NCI-H2107 (cell line): Measurements from ENCODE around the gene UST.
"Not testable (repeated sequence)": the region's sequence is repeated elsewhere in the genome, so short reads cannot be mapped to it uniquely, and the experiment has no call there.

Experiments used
- DNase-seq: peaks from one replicate; lab custom pipeline; 2025; lab: John Stamatoyannopoulos, UW

UST gene

DNA sequence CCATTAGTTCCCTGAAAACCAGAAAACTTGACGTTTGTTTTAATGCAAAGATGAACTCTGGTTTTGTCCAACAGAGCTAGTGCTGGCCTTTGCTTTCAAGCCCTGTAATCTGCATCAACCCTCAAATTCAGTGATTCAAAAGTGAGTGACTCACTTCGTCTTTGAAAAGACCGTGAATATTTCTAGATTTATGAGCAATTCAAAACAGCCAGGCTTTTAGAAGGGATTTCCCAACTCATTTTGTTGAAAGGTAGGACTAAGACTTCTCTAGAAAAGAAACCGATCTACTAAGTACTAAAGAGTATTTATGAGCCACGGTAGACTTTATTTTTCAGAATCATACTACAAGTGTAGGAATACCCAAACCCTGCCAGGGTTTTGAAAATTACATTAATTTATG lies 121.5 kb downstream of the UST start:
- DNase-seq, result no peak

DNA sequence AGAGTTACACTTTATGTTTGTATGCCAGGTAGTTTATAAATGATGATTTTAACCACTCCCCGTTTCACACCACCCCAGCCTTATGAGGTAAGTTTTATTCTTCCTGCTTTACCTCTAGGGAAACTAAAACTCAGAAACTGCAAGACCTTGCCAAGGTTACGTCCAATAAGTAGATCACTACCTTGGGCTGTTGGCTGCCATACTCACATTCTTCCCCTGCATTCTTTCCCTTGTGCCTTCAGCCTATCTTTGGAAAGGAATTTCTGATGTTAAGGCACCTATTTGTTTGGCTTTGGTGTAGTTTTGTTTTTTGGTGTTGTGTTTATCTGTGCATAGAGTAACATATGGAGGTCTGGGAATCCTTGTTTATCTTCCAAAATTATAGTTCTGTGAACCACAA lies 122.1 kb downstream of the UST start:
- DNase-seq, result no peak

DNA sequence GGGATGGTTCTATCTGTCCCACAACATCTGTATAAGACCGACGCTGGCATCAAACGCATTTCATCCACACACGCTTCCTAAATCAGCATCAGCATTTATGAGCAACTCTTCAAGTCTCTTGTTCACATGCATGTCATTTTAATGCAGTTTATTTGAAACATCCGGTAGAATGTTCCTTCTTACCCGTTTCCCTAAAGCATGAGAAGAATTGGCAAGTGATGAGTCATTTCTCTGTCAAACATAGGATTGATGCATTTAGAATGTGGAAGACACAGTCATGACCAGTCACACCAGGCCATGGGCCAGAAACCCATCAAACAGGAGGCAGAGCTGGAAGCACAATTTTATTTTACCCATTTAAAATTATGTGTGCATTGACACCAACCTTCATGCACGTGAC lies 122.8 kb downstream of the UST start:
- DNase-seq, result no peak

DNA sequence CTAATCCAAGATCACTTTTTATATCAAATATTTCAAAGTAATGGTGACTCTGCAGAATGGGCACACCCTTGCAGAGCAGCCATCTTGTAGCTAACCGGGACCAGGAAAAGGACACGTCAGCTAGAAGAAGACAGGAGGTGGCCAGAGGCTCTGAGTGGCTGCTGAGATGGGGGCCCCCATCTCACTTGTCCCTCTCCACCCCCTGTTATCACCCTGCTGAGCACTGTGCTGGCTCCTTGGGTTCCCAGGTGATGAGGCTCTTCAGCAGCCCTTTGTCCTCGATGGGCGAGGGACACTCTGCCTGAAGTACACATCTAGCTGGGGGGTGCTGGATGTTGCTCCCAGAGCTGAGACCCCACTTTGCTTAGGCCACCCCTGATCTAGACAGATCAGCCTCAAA lies 126.3 kb downstream of the UST start:
- no peak for DNase-seq

DNA sequence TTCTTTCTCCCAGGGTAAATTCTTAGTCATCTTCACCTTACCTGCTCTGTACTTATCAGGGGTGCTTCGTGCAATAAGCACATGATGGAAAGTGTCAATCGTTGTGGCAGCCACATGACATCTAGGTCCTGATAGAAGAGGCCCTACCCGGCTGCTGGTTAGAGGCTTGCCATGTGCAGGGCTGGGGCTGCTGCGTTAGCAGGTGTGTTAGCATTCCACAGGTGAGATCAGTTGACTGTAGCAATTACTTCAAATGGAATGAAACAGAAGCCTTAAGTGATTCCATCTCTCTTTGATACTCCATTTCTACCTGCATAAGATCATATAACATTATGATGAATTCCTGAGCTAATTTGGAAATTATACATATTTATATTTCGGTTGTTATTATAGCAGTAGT lies 127.0 kb downstream of the UST start:
- DNase-seq, result no peak

DNA sequence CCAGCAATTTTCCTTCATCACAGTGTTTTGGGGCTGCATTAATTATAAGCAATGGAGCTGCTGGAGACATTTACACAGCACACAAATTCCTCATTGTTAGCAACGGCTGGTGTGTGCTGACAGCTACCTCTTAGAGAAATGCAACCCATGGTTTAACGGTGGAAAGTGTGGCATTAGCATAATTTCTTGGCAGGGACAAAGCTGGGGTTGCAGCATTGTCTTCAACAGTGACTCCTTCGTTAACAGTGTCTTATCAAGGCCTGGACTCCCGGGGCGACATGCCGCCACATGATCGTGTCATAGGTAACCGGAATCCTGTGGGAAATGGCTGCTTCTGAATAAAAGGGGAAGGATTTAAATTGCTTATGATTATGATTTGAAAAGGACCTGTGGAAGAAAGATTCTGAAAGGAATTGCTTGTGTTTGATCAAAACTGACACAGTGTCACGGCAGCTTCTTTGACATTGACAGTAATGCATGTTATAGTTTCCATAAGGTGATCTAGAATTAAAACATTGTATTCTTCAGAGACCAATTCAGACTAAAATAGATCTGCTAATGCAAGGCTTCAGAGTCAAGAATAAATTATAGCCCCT lies 128.0 kb downstream of the UST start:
- peak; percentile 60 for DNase-seq

DNA sequence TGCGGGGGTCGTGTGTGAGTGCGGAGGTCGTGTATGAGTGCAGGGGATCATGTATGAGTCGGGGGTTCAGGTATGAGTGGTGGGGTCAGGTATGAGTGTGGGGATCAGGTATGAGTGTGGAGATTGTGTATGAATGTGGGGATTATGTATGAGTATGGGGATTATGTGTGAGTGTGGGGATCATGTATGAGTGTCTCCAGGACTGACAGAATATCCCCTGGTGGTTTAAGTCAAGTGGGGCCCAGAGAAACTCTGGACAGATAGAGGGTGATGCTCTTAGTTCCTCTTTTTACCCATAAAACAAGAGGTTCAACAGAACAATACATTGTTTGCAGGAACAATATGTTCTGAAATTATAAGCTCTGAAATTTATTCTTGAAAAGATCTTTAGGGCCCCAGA lies 131.9 kb downstream of the UST start:
- DNase-seq, result no peak

DNA sequence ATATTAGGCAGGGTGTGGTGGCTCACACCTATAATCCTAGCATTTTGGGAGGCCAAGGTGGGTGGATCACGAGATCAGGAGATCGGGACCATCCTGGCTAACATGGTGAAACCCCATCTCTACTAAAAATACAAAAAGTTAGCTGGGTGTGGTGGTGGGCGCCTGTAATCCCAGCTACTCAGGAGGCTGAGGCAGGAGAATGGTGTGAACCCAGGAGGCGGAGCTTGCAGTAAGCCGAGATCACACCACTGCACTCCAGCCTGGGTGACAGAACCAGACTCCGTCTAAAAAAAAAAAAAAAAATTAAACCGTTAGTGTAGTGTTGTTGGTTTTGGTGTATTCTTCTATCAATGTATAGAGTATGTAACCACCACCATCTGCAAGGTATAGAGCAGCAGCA lies 133.9 kb downstream of the UST start:
- DNase-seq, result not testable (repeated sequence)

DNA sequence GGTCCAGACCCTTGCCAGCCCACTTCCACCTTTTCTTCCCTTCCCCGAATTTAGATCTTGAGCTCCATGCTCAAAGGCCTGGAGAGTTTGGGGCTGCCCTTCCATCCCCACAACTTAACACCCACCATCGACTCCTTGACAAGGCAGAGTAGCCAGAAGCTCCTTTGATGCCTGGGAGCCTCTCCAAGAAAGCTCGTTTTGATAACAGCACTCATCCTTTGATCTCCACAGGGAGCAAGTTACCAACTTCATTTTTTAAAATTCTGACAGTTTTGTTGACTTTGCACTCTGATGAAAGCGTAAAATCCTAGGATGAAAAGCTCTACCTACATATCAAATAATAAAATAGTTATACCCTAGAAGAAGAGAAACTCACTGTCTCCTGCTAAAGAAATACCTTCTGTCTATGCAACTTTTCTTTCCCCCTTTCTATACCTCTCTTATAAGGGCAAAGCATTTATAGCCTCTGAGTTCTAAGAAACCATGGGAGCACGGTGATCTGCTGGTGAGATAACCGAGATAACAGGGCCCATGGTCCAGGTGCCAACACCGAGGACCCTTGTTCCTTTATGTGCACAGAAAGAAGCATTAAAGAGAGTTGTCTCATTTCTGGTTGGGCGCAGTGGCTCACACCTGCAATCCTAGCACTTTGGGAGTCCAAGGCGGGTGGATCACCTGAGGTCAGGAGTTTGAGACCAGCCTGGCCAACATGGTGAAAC lies 134.9 kb downstream of the UST start:
- DNase-seq, result no peak

DNA sequence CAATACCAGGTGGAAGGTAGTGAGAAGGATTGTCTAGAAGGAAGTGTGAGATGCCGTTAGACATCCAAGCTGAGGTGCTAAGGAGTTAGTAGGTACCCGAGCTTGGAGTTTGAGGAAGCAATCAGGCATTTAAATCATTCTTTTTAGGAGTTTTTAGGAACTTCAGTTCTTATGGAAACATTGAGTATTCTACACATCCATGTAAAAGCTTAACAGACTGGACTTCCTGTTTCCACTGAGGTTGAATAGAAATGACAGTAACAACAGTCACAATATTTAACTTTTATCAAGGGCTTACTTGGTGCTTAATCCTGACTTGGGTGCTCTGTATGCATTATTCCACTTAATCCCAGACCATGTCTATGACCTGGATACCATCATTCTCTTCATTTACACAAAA lies 136.4 kb downstream of the UST start:
- no peak for DNase-seq

DNA sequence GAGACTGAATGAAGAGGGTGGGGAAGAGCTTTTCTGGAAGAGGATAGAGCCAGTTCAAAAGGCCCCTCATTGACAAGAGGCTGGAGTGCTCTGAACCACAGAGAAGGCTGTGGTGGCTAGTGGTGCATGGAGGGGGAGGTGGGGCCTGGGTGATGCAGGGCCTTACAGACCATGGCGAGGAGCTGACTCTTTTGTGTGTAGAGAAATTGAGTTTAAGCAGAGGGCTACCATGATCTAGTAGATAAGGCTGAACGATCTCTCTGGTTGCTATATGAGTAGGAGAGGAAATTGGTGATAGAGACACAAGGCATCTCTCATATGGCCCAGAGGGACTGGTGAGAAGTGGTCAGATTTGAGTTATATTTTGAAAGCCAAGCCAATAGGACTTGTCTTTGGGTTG lies 137.6 kb downstream of the UST start:
- DNase-seq, result no peak

DNA sequence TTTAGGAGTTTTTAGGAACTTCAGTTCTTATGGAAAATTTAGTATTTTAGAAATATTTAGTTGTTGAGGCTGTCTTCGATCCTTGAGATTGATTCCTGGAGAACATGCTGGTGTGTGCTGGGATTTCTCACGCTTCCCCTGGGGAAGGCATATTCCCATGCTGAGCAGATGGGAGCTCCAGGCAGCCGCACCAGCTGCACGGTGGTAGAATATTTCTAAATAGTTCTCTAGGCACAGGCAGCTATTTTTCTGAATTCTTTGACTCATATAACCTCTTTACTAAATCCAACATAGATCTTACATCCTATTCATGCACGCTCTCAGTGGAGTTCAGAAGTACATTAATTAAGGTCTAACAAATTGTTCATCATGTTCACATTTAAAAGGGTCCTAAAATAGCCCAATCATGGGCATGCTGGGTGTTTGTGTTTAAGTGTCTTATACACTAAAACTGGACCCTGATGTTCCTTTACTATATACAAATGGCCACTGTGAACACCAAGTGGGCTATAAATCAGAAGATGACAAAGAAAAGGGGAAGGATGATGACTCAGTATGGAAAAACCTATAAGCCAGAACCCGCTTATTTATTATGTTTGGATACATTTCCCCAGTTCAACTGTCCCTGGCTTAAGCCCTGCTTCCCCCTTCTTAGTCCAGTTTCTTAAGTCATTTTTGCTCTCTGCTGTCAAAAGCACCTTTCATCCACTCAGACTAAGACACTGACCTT lies 138.5 kb downstream of the UST start:
- no peak for DNase-seq

DNA sequence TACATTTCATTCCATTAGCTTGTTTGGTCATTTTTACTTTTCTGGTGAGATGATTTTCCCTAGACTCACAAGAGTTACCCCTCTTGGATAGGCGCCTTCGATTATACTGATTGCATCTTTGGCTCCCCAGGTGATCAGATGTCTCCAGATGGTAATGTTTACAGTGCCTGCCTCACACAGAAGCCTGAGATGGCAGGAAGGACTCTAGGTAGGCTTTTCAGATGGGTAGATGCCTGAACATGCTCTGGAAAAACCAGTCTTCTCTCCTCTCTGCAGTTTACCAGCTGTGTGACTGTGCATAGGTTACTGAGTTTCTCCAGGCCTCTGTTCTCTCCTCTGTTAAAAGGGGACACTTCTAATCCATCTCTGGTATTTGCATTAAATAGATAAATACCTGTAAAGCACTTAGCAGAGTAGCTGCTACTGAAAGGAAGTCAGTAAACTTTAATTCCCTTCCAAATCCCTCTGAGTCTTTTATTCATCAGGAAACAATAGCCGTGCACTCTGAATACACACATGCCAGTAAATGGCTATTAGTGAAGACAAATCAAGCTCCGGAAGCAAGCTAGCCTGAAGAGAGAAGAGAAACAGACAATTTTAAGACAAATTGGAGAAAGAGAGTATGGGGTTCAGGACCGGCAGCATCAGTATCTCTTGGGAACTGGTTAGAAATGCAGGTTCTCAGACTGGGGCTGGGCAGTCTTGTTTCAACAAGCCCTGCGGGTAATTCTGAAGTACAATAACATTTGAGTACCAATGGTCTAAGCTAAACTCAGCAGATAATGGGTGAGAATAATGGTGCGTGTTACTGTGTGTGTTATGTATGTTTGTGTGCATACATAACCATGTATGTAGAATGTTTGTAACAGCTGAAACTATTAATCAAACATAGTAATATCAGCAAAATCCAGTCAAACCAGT lies 139.4 kb downstream of the UST start:
- DNase-seq, result no peak

DNA sequence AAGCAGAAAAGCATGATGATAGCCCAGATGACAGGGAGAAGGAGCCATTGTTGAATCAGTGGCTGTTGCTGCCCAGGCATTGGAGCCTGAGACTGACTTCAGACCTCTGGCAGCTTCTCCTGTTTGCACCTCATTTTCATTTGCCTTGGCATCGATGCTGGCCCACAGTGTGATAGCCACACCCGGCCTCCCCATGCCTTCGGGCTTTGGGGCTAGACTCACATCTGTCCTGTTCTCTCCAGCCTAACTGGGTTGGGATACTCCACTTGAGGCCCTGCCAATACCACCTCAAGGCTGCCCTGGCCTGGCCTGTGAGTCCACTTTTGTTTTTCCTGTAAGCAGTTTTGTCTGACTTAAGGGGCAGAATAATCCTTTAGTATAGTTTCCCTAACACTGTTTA lies 140.4 kb downstream of the UST start:
- DNase-seq, result no peak

DNA sequence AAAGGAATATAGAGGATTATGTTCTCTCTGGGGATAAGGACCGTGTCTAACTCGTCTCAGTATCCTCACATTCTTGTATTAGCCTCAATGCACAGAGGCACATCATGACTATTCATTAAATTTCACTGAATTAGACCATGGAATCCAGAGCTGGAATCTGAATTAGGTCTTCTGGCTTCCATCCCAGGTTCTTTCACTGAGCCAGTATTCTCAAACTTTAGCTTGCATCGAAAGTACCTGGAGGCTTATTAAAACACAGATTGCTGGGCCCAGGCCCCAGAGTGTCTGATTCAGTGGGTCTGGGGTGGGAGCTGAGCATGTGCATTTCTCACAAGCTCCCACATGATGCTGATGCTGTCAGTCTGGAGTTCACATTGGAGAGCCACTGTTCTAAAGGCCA lies 142.0 kb downstream of the UST start:
- DNase-seq, result no peak

DNA sequence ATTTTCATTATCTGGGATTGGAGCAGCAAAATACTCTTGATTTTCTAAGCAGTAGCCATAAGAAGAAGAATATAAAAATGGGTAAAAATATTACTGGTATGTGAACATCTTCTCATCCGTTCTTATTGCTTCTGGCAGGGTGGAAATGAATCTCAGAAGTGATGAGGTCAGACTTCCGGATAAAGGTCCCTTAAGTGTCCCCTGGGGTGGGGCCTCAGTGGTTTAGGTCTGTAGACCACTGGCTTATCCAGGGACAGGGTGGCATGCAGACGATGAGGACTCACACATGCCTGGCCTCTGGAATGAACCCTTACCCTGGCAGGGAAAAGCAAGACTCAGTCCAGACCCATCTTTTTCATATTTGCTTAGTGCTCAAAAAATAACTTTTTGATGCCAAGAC lies 143.3 kb downstream of the UST start:
- no peak for DNase-seq

DNA sequence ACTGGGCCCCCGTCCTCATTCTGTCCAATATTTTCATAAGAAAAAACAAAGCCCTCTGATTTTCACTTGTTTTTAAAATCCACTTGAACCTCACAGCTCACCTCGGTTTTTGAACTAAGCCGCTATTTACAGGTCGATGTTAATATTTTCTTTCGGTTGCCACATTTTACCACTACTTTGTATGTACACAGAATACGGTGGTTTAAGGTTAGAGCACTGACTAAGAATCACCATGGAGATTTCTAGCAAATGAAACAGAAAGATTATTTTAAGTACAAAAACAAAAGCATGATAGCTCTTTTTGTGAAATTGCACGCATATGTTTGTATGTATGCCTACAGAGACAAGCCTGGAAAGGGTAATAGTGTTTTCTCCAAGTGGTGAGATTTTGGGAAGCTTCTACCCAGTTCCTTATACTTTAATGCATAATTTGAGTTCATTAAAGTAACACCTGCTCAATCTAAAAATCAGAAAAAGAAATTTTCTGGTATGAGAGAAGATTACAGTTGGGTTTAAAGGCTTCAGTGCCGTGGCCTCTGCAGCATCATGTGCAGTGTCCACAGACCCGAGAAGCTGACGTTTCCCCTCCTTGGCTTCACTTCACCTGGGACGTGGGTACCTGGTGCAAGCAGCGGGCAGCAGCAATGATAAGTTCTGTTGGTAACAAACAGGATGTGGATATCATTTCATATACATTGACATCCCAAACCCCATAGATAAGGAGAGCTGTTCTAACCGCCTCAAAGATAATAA lies 144.0 kb downstream of the UST start:
- no peak for DNase-seq

DNA sequence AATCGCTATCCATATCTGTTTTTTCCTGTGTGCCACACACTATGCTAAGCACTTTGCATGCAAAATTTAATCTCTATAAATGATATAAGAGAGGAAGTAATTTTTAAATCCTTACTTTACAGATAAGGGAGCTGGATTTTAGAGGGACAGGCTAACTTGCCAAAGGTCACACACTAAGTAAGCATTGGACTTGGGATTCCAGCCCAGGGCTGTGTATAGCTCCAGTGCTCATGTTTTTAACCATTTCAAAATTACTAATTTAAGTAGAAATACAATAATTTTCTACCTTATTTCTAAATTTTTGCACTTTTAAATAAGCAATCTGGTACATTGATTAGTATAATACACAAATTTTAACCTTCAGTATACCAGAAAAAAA lies 144.6 kb downstream of the UST start:
- DNase-seq, result no peak

DNA sequence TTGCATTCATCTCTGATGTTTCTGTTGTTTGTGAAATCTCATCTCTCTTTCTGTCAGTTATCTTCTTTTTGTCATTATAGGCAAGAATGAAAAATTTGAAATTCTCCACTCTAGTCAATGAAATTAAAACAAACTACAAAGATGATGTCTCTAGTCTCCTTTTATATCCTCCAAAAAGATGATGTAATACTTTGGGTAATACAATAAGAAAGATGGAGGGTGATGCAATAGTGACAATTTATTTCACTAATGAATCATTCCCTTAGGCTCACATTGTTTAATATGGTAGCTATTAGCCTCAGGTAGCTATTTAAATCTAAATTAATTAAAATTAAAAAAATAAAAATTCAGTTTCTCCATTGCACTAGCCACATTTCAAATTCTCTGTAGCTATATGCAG lies 145.4 kb downstream of the UST start:
- DNase-seq, result no peak

DNA sequence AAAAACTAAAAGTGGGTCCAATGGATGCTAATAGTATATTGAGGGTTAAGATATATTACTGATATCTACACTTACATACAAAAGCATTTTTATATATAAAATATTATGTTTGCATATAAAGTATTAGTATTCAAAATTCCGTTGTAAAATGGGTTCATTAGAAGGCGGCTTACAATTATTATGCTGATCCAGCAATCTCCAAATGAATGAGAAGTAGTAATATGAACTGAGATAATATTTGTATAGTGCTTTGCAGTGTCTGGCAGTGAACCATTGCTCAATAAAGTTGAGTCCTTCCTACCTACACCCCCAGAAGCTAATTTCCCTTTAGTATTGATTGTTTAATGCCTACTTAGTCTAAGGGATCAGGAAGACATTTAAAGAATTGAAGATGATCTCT lies 146.2 kb downstream of the UST start:
- DNase-seq, result no peak

DNA sequence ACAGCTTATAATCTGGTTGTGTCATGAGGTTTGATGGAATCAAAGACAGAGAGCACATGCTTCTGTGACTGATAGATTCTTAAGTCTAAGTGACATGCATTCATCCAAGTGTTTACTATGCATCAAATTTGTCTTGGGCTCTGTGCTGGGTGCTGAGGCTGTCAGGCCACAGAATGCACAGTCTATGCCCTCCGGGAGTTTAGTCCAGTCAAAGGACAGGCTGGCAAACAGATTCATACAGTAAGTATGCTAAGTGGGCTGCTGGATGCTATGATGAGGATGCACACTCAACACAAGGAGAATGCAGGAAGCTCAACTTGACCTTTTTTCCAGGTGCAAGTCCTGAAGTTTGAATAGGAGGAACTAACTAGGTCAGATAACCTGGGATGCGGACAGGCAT lies 146.7 kb downstream of the UST start:
- no peak for DNase-seq
